SK-N-MC (cell line): ENCODE measurements around the gene MYO16.

ENCODE experiments used
- EZH2 ChIP-seq: fragments of 200-600 bp; sonication (generic); IDR thresholded peaks from one replicate; pipeline ENCODE4 v1.6.1; 2017; ENCODE audit warnings: antibody characterized with exemption
- POLR2AphosphoS5 ChIP-seq: IDR thresholded peaks from 2 replicates; pipeline ENCODE4 v1.6.1; 2012; ENCODE audit warnings: mild to moderate bottlenecking, low read depth, low read length, borderline replicate concordance

DNA sequence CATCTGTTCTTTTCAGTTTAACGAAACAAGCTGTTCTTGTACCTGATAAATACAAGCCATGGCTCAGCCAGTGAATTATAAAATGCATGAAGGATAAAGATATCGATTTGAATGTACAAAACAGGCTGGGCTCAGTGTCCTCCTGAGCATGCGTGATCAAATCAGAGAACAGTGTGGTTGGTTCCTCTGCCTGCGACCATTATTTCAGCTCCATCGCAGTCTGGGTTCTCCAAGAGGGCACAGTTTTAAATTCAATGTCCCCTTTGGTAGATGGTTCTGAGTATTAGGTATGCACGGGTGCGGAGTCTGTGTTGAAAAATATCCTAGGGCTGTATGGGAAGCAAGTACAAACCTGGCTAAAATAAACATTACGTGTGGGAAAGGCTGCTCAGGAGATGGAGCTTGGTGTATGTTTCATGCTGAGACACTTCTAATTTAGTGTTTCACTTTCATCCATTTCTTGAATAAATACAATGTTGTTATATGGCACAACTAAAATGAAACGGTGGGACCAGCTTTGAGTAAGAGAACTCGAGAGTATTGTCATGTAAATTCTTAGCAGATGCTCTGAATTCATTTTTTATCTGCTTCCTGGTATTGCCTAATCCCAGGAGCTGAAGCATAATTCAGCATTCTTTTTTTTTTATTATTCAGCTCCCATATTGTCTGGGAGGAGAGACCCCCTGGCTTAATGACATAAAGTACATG, 458.7 kb downstream of the MYO16 start:
- no peak for TF ChIP-seq POLR2AphosphoS5
- TF ChIP-seq EZH2: no peak
